SKM-1 treated with dmso at 0.1 percent for 144 hours (cell line): ENCODE data around the gene OR8D4.
"Not testable (repeated sequence)": the region's sequence is repeated elsewhere in the genome, so short reads cannot be mapped to it uniquely, and the experiment has no call there.

ENCODE experiments used
- DNase-seq: peaks from one replicate; lab custom pipeline; 2025; ENCODE audit not compliant: unreplicated experiment; lab: John Stamatoyannopoulos, UW

The OR8D4 gene

DNA sequence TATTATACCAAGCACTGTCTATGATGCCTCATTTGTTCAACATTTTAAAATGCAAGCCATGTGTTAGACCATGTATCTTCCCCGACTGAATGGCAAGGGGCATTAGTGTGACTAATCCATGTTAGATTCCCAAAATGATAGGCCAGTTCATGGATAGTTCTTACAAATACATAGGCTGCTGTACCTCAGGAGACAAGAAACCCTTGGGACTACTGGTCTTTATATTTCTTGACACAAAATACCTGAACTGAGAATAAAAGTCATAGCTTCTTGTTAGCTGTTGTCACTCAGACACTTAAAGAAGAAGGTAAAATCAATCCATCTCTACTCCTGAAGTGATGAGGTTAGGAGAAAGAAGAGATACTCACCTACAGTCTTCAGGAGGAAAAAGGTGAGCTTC, at the start of gene OR8D4:
Gene OR8D4, plus strand, starts transcription at position 301 of the 400 bp plus-strand sequence. CDS start 4,265 bp downstream, outside the sequence.
- no peak for DNase-seq

DNA sequence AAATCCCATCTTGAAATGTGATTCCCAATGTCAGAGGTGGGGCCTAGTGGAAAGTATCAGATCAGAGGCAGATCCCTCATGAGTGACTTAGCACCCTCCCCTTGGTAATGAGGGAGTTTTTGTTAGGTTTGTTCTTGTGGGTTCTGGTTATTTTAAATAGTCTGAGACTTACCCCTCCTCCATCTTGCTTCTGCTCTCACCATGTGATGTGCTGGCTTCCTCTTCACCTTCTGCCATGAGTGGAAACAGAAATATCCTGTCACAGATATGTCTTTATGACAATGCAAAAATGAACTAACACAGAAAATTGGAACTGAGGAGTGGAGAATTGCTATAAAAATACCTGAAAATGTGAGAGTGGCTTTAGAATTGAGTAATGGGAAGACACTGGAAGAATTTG, 49.6 kb upstream of the OR8D4 start:
- no peak for DNase-seq

DNA sequence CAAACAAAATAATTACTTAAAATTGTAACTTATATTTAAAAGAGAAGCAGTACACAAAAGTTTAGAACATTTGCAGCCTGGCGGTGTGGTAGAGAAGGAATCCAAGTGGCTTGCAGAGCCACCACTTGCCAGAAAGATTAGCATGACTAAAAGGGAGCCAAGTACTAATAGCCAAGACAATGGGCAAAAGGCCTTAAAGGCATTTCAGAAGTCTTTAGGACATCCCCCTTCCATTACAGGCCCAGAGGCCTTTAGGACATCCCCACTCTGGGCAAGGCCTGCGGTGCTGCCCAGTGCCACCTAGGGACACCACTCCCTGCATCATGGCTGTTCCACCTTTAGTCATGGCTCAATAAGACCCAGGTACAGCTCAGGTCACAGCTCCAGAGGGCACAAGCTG, 48.9 kb upstream of the OR8D4 start:
- no peak for DNase-seq

DNA sequence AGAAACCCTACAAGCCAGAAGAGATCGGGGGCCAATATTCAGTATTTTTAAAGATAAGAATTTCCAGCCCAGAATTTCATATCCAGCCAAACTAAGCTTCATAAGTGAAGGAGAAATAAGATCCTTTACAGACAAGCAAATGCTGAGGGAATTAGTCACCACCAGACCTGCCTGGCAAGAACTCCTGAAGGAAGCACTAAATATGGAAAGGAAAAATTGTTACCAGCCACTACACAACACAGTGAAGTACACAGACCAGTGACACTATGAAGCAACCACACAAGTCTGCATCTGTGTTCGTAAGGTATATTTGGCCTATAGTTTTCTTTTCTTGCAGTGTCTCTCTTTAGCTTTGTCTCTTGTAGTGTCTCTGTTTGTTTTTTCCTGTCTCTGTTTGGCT, 45.5 kb upstream of the OR8D4 start:
- no peak for DNase-seq

DNA sequence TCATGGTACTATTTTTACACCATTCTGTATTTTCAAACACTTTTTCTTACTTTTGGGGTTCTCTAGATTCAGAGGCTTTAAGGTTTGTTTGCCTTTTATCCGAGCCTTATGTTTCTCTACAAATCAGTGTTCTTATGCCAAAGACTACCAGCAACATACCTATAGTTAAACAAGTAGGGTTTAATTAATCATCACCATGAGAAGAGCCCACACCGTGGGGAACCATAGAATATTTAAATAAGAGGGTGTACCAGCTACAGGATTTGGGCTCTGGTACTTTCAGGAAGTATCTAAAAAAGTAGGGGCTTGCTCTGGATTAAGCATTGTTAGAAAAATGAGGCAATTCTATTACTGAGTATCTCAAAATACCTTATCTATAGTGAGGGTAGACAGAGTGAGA, 42.2 kb upstream of the OR8D4 start:
- DNase-seq: no peak

DNA sequence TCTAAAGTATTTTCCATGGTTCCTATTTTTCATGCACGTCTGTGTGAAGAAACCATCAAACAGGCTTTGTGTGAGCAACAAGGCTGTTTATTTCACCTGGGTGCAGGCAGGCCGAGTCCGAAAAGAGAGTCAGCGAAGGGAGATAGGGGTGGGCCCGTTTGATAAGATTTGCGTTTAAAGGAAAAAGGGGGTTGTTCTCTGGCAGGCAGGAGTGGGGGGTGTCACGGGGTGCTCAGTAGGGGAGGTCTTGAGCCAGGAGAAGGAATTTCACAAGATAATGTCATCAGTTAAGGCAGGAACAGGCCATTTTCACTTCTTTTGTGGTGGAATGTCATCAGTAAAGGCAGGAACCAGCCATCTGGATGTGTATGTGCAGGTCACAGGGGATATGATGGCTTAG, 36.7 kb upstream of the OR8D4 start:
- not testable (repeated sequence) for DNase-seq

DNA sequence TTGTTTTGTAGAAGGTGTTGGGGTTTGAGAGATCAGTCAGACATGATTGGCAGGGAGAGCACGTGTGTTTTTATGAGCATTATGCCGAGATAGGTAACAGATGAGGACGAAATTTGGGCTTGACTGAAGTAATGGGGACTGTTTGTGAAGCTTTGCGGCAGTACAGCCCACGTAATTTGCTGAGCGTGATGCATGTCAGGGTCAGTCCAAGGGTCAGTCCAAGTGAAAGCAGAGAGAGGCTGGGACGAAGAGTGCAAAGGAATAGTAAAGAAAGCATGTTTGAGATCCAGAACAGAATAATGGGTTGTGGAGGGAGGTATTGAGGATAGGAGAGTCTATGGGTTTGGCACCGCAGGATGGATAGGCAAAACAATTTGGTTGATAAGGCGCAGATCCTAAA, 34.2 kb upstream of the OR8D4 start:
- not testable (repeated sequence) for DNase-seq

DNA sequence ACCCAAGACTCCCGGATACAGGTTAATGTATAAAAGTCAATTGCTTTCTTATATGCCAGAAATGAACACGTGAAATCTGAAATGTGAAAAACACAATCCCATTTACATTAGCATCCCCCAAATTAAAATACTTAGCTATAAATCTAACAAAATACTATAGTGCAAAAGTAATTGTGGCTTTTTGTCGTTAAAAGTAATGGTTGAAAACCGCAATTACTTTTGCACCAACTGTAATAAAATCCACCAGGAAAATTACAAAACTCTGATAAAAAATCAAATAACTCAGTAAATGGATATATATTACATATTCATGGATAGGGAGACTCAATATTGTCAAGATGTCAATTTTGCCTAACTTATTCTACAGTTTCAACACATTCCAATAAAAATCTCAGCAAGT, 21.1 kb upstream of the OR8D4 start:
- DNase-seq: no peak

DNA sequence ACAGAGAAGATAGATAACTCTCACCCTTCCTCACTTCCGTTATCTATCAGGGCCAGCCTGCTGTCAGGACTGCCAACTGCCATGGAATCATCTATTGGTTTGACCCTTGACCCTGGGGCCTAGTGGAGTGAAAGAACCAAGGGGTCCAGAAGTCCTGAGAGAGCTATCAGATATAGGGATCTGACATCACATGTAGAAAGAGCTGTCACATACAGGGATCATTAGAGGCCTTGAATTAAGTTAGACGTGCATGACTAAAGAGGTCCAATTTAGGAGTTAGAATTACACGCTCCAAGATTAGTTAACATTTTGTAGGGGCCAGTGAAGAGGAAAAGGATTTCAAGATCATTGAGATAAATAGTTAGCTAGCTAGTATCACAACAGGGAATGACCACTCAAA, 16.4 kb upstream of the OR8D4 start, which contains the start of gene TMEM225:
Gene TMEM225, minus strand, starts transcription at position 101 of the 400 bp plus-strand sequence. CDS start 245 bp downstream, outside the sequence.
- no peak for DNase-seq

DNA sequence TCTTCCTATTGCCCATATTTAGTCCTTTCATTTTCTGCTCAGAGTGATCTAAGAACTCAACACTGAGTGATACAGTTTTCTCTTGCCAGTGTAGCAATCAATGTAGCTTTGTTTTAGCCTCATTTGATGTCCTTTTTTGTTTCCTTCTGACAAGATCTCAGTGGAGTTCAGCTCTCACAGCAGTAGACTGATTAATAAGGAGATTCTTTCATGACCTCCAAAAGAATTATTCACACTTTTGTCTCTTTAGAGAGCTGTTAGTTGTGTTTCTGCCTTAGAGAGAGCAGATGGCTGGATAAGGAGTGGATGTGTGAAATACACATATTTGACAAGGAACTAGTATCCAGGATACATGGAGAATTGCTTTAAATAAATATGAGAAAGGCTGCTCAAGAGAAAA, 9.9 kb upstream of the OR8D4 start:
- no peak for DNase-seq

DNA sequence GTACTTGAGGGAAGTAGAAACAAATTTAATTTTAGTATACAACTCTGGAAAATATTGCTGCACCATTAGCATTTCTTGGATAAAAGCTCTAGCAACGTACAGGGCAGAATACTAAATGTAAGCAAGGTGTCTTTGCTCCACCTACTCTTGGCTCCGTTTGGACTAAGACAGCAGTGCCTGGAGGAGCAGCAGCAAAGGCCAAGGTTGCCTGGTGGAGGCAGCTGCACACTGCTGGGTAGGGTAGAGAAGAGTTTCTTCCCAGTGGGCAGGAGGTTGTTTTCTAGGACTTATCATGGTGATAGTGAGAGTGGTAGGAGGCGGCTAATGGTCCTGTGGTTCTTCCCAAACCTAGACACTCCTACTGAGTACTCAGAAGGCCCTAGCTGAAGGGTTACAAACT, 2.2 kb upstream of the OR8D4 start:
- DNase-seq: no peak

DNA sequence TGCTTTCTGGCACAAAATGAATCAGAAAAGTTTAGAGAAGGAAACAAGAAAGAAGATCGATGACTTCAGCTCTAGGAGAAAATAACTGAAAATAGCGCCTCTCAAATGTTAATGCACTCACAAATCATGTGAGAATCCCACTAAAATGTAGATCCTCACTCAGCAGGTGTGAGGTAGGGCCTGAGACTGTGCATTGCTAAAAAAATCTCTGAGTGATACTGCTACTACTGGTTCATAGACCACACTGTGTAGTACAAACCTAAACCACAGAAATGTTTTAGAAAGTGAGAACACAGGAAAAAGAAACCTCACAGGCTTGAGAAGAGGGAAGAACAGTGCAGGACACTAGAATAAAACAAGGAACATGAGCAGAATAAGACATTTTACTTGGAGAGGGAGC, 2.0 kb downstream of the OR8D4 start:
- DNase-seq: no peak

DNA sequence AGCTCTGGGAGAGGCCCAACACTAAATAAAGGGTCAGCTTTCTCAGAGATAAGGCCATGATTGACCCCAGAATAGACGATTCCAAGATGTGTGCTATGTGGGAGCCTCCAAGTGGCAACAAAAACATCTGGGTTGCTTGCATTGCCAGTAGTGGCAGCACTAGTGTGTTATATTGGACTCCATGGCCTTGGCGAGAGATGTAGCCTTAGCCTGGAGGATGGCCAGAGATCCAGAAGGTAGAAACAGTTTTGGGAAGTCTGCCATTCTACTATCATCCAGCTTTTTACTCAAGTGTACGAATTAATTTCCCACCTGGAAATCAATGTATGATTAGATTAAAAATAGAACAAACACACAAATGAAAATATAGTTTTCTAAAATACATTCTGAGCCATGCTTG, 3.0 kb downstream of the OR8D4 start:
- no peak for DNase-seq

DNA sequence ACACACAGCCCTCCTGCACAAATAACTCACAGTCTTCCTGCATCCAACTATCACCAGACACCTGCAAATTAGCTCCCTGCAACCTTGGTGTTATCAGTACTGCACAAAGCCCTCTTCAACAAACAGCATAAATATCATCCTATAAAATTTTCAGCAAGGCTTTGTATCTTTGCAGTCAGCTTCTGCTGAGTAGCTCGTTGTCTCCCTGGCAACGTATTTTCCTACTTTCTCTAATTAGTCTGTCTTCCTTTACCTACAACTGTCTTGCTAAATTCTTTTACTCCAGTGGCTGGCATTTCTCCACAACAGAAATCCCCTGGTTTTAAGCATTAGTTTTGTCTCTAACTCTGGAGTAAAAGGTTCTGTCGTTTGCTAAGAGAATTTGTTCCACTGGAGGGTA, 3.9 kb downstream of the OR8D4 start:
- DNase-seq: no peak

DNA sequence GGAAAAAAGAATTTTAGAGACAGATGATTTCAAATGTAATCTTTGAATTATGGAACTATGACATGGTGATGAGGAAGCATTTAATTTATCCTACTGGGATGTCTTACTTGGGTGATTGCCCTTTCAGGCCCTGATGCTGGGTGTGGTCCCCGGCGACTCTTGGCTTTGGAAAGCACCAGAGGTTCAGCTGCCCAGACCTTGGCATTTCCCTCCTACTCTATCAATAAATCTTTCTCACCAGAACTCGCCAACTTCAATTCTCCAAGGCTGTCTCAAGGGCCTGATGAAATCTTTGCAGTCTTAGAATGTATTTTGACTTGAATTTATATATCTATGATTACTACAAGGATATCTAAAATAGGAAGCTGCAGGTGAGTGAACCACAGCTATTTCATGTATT, 19.0 kb downstream of the OR8D4 start:
- no peak for DNase-seq

DNA sequence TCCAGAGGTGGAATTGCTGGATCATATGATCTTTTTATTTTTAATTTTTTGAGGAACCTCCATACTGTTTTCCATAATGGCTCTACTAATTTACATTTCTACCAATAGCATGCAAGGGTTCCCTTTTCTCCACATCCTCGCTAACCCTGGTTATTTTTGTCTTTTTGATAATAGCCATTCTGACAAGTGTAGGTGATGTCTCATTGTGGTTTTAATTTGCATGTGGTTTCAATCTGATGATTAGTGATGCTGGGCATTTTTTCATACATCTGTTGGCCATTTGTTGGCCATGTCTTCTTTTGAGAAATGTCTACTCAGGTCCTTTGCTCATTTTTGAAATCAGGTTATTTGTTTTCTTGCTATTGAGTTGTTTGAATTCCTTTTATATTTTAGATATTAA, 22.1 kb downstream of the OR8D4 start:
- DNase-seq: no peak

DNA sequence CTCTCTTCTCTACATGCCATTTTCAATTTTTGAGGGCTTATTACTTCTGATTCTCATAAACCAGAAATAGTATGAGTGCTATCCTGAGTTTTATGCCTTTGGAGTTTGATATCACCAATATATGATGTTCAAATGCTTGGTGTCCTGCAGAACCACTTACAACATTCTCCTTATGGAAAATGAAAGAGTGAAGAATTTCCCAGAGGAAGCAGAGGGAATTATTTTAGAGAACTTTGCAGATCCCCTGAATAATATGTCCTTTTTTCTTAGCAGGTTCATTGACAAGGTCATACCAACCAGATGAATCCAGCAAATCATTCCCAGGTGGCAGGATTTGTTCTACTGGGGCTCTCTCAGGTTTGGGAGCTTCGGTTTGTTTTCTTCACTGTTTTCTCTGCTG, 37.4 kb downstream of the OR8D4 start, which contains the start of gene OR4D5:
Gene OR4D5, plus strand, starts transcription at position 301 of the 400 bp plus-strand sequence. Its CDS starts 0 bp downstream, at position 301.
- no peak for DNase-seq

DNA sequence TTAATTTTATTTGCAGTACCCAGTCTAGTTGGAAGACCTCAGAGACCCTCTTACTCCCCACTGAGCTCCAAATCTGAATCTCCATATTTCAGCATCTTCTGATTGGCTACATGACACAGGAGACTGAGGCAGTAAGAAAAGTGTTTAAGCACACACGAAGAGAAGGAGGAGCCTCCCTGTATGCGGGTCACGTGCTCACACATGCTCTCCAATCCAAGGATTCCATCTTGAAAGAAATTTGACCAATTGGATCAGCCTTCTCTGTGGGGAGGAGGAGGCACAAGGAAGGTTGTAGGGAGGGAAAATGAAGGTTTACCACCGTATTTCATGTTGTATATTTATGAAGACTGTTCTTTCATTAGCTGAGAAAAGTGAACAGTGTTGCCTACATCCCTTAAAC, 40.4 kb downstream of the OR8D4 start:
- no peak for DNase-seq

DNA sequence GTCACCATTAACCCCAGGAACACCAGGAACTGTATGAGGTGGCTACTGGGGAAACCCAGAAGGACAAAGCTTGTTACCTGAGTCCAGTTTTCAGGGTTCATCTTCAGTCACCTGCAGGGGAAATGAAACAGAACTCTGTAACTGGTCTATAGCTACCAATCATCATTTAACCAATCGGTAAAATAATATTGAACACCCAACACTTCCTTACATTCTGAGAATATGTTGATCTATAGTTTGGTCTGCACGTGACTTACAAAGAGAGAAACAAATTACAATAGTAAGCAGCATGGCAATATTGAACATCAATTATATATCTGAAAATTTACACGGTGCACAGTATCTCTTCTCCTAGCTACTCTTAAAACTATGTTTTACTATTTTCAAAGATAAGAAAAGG, 41.8 kb downstream of the OR8D4 start, which contains the start of gene OR6T1:
Gene OR6T1, minus strand, starts transcription at position 101 of the 400 bp plus-strand sequence. Its CDS starts 0 bp downstream, at position 101.
- DNase-seq: no peak

DNA sequence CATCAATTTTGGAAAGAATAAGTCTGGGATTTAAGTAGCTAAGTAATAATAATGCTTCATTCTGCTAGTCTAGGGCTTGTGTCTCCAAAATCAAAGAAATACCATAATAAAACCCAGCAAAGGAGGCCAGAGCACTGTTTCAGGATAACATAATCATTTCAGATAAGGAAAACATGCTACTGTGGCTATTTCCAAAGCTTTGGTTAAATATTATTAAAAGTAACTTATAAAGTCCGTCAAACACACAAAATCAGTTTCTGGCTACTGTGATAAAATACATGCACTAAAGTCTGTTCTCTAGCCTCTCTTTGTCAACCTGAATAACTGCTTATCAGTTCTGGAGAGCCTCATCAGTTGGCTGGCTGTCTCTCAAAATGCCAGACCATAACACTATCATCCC, 43.2 kb downstream of the OR8D4 start:
- no peak for DNase-seq

DNA sequence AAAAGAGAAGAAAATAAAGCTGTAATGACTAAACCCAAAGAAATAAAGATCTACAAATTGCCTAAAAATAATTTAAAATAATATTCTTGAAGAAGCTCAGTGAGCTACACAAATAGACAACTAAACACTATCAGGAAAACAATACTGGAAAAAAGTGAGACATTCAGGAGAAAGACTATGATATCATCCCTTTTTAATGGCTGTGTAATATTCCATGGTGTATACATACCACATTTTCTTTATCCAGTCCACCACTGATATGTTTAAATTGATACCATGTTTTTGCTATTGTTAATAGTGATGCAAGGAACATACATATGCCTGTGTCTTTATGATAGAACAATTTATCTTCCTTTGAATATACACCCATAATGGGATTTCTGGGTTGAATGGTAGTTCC, 54.8 kb downstream of the OR8D4 start:
- no peak for DNase-seq
